HEK293 (cell line): ENCODE data around the gene DCLRE1C.
"Not testable (repeated sequence)": the region's sequence is repeated elsewhere in the genome, so short reads cannot be mapped to it uniquely, and the experiment has no call there.

ENCODE experiments used
- CTCF ChIA-PET: fragments of 350-600 bp; formaldehyde crosslinking; extraction: SDS; loops from one replicate; lab custom pipeline; 2021; ENCODE audit warnings: antibody characterized with exemption; lab: Yijun Ruan, JAX
- POLR2A ChIA-PET: fragments of 300-600 bp; formaldehyde crosslinking; extraction: SDS; loops from one replicate; lab custom pipeline; 2020; ENCODE audit warnings: antibody characterized with exemption, inconsistent platforms; lab: Yijun Ruan, JAX
- H3K27ac ChIP-seq: fragments of 200-500 bp; sonication (Bioruptor generic); 2 replicates; pipeline ENCODE4 v1.5.1; 2014; ENCODE audit warnings: low read depth, low read length, control low read depth, inconsistent platforms; ENCODE audit errors: extremely low read depth
- H3K36me3 ChIP-seq, 2 experiments: fragments of 200-500 bp in 1 of 2; sonication (Bioruptor generic) in 1 of 2; 1 replicate in 1 of 2; 2 replicates in 1 of 2; pipeline ENCODE4 v1.5.1; 2014 to 2017; ENCODE audit warnings: inconsistent platforms in 2 of 2, low read length in 2 of 2; ENCODE audit not compliant: control insufficient read depth in 2 of 2, insufficient read depth in 1 of 2
- H3K4me1 ChIP-seq: fragments of 200-500 bp; sonication (Bioruptor generic); 2 replicates; pipeline ENCODE4 v1.5.1; 2014; ENCODE audit warnings: mild to moderate bottlenecking, low read length, inconsistent platforms; ENCODE audit not compliant: control insufficient read depth, insufficient read depth
- H3K4me3 ChIP-seq: 2 replicates; pipeline ENCODE4 v1.5.1; 2011; ENCODE audit warnings: low read depth, mild to moderate bottlenecking, control low read depth, low read length, moderate library complexity
- H3K9me3 ChIP-seq: fragments of 200-500 bp; sonication (Bioruptor generic); 2 replicates; pipeline ENCODE4 v1.5.1; 2014; ENCODE audit warnings: low read depth, low read length, inconsistent platforms; ENCODE audit not compliant: control insufficient read depth, insufficient read depth
- OSR2 ChIP-seq: fragments of 450-650 bp; formaldehyde crosslinking; IDR thresholded peaks from 2 replicates; pipeline ENCODE4 v1.5.1; 2016; ENCODE audit warnings: missing biosample characterization, missing genetic modification characterization
- SCRT1 ChIP-seq: fragments of 450-650 bp; formaldehyde crosslinking; IDR thresholded peaks from 2 replicates; pipeline ENCODE4 v1.5.1; 2016; ENCODE audit warnings: missing biosample characterization, missing genetic modification characterization, borderline replicate concordance
- SCRT2 ChIP-seq: fragments of 450-650 bp; formaldehyde crosslinking; IDR thresholded peaks from 2 replicates; pipeline ENCODE4 v1.5.1; 2016; ENCODE audit warnings: missing biosample characterization, missing genetic modification characterization
- ZNF146 ChIP-seq: fragments of 450-650 bp; formaldehyde crosslinking; IDR thresholded peaks from 2 replicates; pipeline ENCODE4 v1.5.1; 2016; ENCODE audit warnings: missing biosample characterization, missing genetic modification characterization
- ZNF157 ChIP-seq: fragments of 450-650 bp; formaldehyde crosslinking; IDR thresholded peaks from 2 replicates; pipeline ENCODE4 v1.5.1; 2016; ENCODE audit warnings: missing biosample characterization, missing genetic modification characterization
- ZNF214 ChIP-seq: fragments of 450-650 bp; formaldehyde crosslinking; IDR thresholded peaks from 2 replicates; pipeline ENCODE4 v1.5.1; 2017; ENCODE audit warnings: missing biosample characterization, mild to moderate bottlenecking, missing genetic modification characterization, borderline replicate concordance
- ZNF560 ChIP-seq: fragments of 450-650 bp; formaldehyde crosslinking; IDR thresholded peaks from 2 replicates; pipeline ENCODE4 v1.5.1; 2017; ENCODE audit warnings: missing biosample characterization, missing genetic modification characterization, borderline replicate concordance
- ZNF621 ChIP-seq: fragments of 450-650 bp; formaldehyde crosslinking; IDR thresholded peaks from 2 replicates; pipeline ENCODE4 v1.5.1; 2017; ENCODE audit warnings: missing biosample characterization, missing genetic modification characterization
- ZNF654 ChIP-seq: fragments of 450-650 bp; formaldehyde crosslinking; IDR thresholded peaks from 2 replicates; pipeline ENCODE4 v1.5.1; 2016; ENCODE audit warnings: low read depth, missing biosample characterization, missing genetic modification characterization
- ZNF701 ChIP-seq: fragments of 450-650 bp; formaldehyde crosslinking; IDR thresholded peaks from 2 replicates; pipeline ENCODE4 v1.5.1; 2016; ENCODE audit warnings: missing biosample characterization, missing genetic modification characterization
- TF ChIP-seq, protein P1 (sequence below): fragments of 450-650 bp; formaldehyde crosslinking; IDR thresholded peaks from 2 replicates; pipeline ENCODE4 v1.5.1; 2016; ENCODE audit warnings: missing biosample characterization, missing genetic modification characterization, low read depth
- TF ChIP-seq, protein P2 (sequence below): fragments of 450-650 bp; formaldehyde crosslinking; IDR thresholded peaks from 2 replicates; pipeline ENCODE4 v1.5.1; 2016; ENCODE audit warnings: missing biosample characterization, missing genetic modification characterization
- TF ChIP-seq, protein P3 (sequence below): fragments of 450-650 bp; formaldehyde crosslinking; IDR thresholded peaks from 2 replicates; pipeline ENCODE4 v1.5.1; 2016; ENCODE audit warnings: missing biosample characterization, missing genetic modification characterization
- TF ChIP-seq, protein P4 (sequence below): fragments of 450-650 bp; formaldehyde crosslinking; optimal IDR thresholded peaks from 2 replicates; pipeline ENCODE3; 2016; ENCODE audit warnings: missing biosample characterization, mild to moderate bottlenecking, missing genetic modification characterization
- TF ChIP-seq, protein P5 (sequence below): fragments of 450-650 bp; formaldehyde crosslinking; IDR thresholded peaks from 2 replicates; pipeline ENCODE4 v1.5.1; 2016; ENCODE audit warnings: missing biosample characterization, missing genetic modification characterization

The DCLRE1C gene

DNA sequence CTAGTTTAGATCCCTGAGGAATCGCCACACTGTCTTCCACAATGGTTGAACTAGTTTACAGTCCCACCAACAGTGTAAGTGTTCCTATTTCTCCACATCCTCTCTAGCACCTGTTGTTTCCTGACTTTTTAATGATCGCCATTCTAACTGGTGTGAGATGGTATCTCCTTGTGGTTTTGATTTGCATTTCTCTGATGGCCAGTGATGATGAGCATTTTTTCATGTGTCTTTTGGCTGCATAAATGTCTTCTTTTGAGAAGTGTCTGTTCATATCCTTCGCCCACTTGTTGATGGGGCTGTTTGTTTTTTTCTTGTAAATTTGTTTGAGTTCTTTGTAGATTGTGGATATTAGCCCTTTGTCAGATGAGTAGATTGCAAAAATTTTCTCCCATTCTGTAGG is 89.0 kb downstream of the DCLRE1C start:
- H3K27ac ChIP-seq, H3K4me1 ChIP-seq, H3K9me3 ChIP-seq, CTCF ChIA-PET: not testable (repeated sequence)
- TF ChIP-seq SCRT1 (tag by site-specific recombination) = peak; percentile 84; the same call in 1 of the 2 replicates
- TF ChIP-seq SCRT2 (tag by site-specific recombination) = peak; percentile 88
- TF ChIP-seq, all 188 proteins: peak for 2; not testable (repeated sequence) for 186
- H3K36me3 ChIP-seq = peaks cover 33 to 55% of the 10 kb centered on the region in 2 experiments
- H3K4me3 ChIP-seq, POLR2A ChIA-PET: not testable (repeated sequence)

DNA sequence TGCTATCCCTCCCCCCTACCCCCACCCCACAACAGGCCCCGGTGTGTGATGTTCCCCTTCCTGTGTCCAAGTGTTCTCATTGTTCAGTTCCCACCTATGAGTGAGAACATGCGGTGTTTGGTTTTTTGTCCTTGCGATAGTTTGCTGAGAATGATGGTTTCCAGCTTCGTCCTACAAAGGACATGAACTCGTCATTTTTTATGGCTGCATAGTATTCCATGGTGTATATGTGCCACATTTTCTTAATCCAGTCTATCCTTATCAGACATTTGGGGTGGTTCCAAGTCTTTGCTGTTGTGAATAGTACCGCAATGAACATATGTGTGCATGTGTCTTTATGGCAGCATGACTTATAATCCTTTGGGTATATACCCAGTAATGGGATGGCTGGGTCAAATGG is 89.4 kb downstream of the DCLRE1C start:
- H3K4me3 ChIP-seq, H3K9me3 ChIP-seq, CTCF ChIA-PET, H3K4me1 ChIP-seq, POLR2A ChIA-PET, H3K27ac ChIP-seq: not testable (repeated sequence)
- peak; percentile 95 for TF ChIP-seq ZNF146 (tag by site-specific recombination)
- H3K36me3 ChIP-seq = peaks cover 30 to 51% of the 10 kb centered on the region in 2 experiments

DNA sequence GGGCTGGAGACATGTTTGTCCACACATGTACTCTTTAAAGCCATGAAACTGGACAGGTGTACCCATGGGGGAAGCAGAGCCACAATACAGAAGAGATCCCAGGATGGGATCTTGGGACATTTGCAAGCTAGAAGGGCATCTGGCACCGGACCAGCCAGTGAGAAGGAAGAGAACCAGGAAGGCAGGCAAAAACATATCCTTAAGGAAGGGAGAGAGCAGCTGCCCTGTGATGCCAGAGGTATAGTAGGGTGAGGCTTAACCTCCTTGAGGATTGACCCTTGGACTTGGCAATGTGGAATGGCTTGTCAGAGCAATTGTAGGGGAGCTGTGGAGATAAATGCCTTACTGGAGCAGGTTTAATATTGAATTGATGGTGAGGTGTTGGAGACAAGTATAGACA is 93.1 kb downstream of the DCLRE1C start:
- POLR2A ChIA-PET = no interaction called here
- Histone ChIP-seq H3K4me1 (no peaks in the 10 kb centered on the region), H3K4me3 (no peak overlapping the region), H3K36me3 (peaks cover 23 to 49% of the 10 kb centered on the region in 2 experiments), H3K9me3 (no peaks in the 10 kb centered on the region), H3K27ac (no peak overlapping the region)
- TF ChIP-seq ZNF214 (tag by site-specific recombination) (no peak), ZNF701 (no peak)
- TF ChIP-seq, all 188 proteins: peak for 0
- CTCF ChIA-PET = no interaction called here

DNA sequence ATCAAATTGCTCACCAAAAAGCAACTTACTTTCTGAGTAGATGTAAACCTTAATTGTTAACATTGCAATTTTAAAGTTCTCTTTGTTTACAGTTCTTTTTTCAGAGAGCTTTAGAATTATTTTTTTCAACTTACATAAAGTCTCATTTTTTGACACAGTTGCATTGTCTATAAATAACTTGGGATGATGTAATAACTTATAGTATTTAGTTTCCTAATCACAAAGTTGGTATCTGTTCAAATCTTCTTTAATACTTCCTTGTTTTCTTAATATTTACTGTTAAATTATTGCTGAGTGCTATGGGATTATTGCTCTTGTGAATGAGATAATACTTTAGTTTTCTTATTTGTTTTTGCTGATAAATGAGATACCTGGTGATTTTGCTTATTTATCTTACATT is 94.1 kb downstream of the DCLRE1C start:
- CTCF ChIA-PET = interaction anchor here (0.6 kb wide), 1 partner anchor 445 kb away, joined by 3 read pairs; no protein-coding TSS in a partner anchor
- no peaks in the 10 kb centered on the region for H3K9me3 ChIP-seq
- no peak overlapping the region for H3K27ac ChIP-seq
- H3K4me1 ChIP-seq = no peaks in the 10 kb centered on the region
- peaks cover 28 to 57% of the 10 kb centered on the region in 2 experiments for H3K36me3 ChIP-seq
- no peak overlapping the region for H3K4me3 ChIP-seq
- no peak for TF ChIP-seq ZNF654 (tag by site-specific recombination)
- TF ChIP-seq, protein P1, sequence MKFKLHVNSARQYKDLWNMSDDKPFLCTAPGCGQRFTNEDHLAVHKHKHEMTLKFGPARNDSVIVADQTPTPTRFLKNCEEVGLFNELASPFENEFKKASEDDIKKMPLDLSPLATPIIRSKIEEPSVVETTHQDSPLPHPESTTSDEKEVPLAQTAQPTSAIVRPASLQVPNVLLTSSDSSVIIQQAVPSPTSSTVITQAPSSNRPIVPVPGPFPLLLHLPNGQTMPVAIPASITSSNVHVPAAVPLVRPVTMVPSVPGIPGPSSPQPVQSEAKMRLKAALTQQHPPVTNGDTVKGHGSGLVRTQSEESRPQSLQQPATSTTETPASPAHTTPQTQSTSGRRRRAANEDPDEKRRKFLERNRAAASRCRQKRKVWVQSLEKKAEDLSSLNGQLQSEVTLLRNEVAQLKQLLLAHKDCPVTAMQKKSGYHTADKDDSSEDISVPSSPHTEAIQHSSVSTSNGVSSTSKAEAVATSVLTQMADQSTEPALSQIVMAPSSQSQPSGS (tag by site-specific recombination) = peak; percentile 46; the same call in 1 of the 2 replicates
- POLR2A ChIA-PET = no interaction called here

DNA sequence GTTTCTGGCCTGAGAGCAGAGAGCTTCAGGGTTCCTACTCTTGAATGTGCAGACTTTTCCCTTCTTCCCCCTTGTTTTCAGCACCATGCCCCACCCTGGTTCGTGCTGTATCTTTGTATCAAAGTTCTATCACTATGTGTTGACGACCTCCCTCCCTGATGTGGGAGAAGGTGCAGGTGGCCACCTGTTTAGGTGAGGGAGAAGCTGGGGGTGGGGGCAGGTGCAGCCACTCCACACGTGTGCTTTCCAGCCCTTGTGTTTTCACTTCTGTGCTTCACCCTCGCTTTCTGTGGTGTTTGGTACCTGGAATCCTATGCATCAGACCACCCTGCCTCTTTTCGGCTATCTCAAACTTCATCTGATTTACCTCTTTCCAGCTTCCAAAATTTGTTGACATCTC is 94.9 kb downstream of the DCLRE1C start:
- H3K9me3 ChIP-seq = no peaks in the 10 kb centered on the region
- H3K27ac ChIP-seq = no peak overlapping the region
- CTCF ChIA-PET = interaction anchor here (0.6 to 1.5 kb wide), 2 partner anchors 11 to 445 kb away, joined by 3 to 4 read pairs; no protein-coding TSS in a partner anchor
- H3K36me3 ChIP-seq = peaks cover 35 to 65% of the 10 kb centered on the region in 2 experiments
- no peak overlapping the region for H3K4me3 ChIP-seq
- POLR2A ChIA-PET = interaction anchor here (1.1 kb wide), 1 partner anchor 22 kb away, joined by 4 read pairs; the partner anchor contains the start of gene CDNF
- no peaks in the 10 kb centered on the region for H3K4me1 ChIP-seq
- no peak for TF ChIP-seq ZNF560
- TF ChIP-seq, protein P2, sequence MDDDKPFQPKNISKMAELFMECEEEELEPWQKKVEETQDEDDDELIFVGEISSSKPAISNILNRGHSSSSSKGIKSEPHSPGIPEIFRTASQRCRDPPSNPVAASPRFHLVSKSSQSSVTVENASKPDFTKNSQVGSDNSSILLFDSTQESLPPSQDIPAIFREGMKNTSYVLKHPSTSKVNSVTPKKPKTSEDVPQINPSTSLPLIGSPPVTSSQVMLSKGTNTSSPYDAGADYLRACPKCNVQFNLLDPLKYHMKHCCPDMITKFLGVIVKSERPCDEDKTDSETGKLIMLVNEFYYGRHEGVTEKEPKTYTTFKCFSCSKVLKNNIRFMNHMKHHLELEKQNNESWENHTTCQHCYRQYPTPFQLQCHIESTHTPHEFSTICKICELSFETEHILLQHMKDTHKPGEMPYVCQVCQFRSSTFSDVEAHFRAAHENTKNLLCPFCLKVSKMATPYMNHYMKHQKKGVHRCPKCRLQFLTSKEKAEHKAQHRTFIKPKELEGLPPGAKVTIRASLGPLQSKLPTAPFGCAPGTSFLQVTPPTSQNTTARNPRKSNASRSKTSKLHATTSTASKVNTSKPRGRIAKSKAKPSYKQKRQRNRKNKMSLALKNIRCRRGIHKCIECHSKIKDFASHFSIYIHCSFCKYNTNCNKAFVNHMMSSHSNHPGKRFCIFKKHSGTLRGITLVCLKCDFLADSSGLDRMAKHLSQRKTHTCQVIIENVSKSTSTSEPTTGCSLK = no peak
- no peak for TF ChIP-seq ZNF157 (tag by site-specific recombination)
- TF ChIP-seq, protein P3, sequence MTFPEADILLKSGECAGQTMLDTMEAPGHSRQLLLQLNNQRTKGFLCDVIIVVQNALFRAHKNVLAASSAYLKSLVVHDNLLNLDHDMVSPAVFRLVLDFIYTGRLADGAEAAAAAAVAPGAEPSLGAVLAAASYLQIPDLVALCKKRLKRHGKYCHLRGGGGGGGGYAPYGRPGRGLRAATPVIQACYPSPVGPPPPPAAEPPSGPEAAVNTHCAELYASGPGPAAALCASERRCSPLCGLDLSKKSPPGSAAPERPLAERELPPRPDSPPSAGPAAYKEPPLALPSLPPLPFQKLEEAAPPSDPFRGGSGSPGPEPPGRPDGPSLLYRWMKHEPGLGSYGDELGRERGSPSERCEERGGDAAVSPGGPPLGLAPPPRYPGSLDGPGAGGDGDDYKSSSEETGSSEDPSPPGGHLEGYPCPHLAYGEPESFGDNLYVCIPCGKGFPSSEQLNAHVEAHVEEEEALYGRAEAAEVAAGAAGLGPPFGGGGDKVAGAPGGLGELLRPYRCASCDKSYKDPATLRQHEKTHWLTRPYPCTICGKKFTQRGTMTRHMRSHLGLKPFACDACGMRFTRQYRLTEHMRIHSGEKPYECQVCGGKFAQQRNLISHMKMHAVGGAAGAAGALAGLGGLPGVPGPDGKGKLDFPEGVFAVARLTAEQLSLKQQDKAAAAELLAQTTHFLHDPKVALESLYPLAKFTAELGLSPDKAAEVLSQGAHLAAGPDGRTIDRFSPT (tag by site-specific recombination) = no peak
- TF ChIP-seq, protein P4, sequence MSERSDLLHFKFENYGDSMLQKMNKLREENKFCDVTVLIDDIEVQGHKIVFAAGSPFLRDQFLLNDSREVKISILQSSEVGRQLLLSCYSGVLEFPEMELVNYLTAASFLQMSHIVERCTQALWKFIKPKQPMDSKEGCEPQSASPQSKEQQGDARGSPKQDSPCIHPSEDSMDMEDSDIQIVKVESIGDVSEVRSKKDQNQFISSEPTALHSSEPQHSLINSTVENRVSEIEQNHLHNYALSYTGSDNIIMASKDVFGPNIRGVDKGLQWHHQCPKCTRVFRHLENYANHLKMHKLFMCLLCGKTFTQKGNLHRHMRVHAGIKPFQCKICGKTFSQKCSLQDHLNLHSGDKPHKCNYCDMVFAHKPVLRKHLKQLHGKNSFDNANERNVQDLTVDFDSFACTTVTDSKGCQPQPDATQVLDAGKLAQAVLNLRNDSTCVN (tag by site-specific recombination) = no peak
- TF ChIP-seq, protein P5, sequence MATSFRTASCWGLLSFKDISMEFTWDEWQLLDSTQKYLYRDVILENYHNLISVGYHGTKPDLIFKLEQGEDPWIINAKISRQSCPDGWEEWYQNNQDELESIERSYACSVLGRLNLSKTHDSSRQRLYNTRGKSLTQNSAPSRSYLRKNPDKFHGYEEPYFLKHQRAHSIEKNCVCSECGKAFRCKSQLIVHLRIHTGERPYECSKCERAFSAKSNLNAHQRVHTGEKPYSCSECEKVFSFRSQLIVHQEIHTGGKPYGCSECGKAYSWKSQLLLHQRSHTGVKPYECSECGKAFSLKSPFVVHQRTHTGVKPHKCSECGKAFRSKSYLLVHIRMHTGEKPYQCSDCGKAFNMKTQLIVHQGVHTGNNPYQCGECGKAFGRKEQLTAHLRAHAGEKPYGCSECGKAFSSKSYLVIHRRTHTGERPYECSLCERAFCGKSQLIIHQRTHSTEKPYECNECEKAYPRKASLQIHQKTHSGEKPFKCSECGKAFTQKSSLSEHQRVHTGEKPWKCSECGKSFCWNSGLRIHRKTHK (tag by site-specific recombination) = no peak
- TF ChIP-seq ZNF621 (tag by site-specific recombination) = no peak
- TF ChIP-seq OSR2 = no peak
